T-cell (primary cell): ENCODE results near the gene CD59. TPM values are rescaled to one million over a fixed set of nuclear protein-coding genes. Genes with fewer than 3 reads are reported as not detected.
A peak's percentile ranks its signal among the peaks of the same experiment; 100 is the strongest.

Experiments used
- ATAC-seq, 4 experiments: fragments of 200-7000 bp in 3 of 4; fragments of 150-1000 bp in 1 of 4; cut with Tn5 transposase; replicated peaks in 1 of 4; 1 replicate in 3 of 4; 2 replicates in 1 of 4; pipeline ENCODE4 v1.10.0; 2021; ENCODE audit warnings: moderate library complexity in 3 of 4, mild to moderate bottlenecking in 2 of 4, moderate number of reproducible peaks in 1 of 4
- CTCF ChIA-PET, 2 donors: fragments of 300-600 bp; sonication (Branson Sonifier 250); formaldehyde crosslinking; loops; one replicate each; lab custom pipeline; 2022; ENCODE audit warnings: antibody characterized with exemption in 2 of 2; lab: Charles Lee
- POLR2A ChIA-PET, 2 donors: fragments of 300-600 bp; sonication (Branson Sonifier 250); formaldehyde crosslinking; loops; one replicate each; lab custom pipeline; 2022; ENCODE audit warnings: antibody characterized with exemption in 2 of 2; lab: Charles Lee
- DNase-seq, 35 experiments: peaks; one replicate each; pipeline versions ENCODE4 v3.0.0 to v3.0.0-alpha.2; 2013 to 2023
- H3K27ac ChIP-seq: one replicate; pipeline ENCODE4 v1.5.1; 2013; ENCODE audit warnings: low read length
- H3K27me3 ChIP-seq, 2 experiments: replicated peaks in 1 of 2; 1 replicate in 1 of 2; 2 replicates in 1 of 2; pipeline versions ENCODE4 v1.6.1 to v1.7.0; 2013; ENCODE audit warnings: low read length in 1 of 2, mixed read lengths in 1 of 2; ENCODE audit not compliant: control insufficient read depth in 2 of 2, insufficient read depth in 2 of 2; ENCODE audit errors: extremely low read depth in 1 of 2
- H3K36me3 ChIP-seq, 2 donors: 1 replicate in 1 of 2; 2 replicates in 1 of 2; pipeline versions ENCODE4 v1.6.1 to v1.7.0; 2013; ENCODE audit warnings: low read length in 1 of 2; ENCODE audit not compliant: control insufficient read depth in 2 of 2, insufficient read depth in 1 of 2; ENCODE audit errors: extremely low read depth in 1 of 2
- H3K4me1 ChIP-seq, 2 experiments: 1 replicate in 1 of 2; 2 replicates in 1 of 2; pipeline versions ENCODE4 v1.6.1 to v1.7.0; 2013; ENCODE audit warnings: low read length in 2 of 2, mixed read lengths in 1 of 2; ENCODE audit not compliant: insufficient read depth in 2 of 2, control insufficient read depth in 1 of 2; ENCODE audit errors: extremely low read depth in 1 of 2
- H3K4me3 ChIP-seq, 2 donors: 1 replicate in 1 of 2; 2 replicates in 1 of 2; pipeline versions ENCODE4 v1.5.1 to v1.7.0; 2013; ENCODE audit warnings: mild to moderate bottlenecking in 2 of 2, low read length in 1 of 2, moderate library complexity in 1 of 2; ENCODE audit not compliant: control insufficient read depth in 1 of 2; ENCODE audit errors: extremely low read depth in 1 of 2
- H3K9me3 ChIP-seq: 2 replicates; pipeline ENCODE4 v1.7.0; 2013
- H3K27ac Mint-ChIP-seq, 2 donors: one replicate each; pipeline ENCODE4 v1.8.0; 2020 to 2021; ENCODE audit warnings: mild to moderate bottlenecking in 2 of 2, mixed read lengths in 2 of 2
- H3K27me3 Mint-ChIP-seq, 2 donors: one replicate each; pipeline ENCODE4 v1.8.0; 2021 to 2022; ENCODE audit warnings: mixed read lengths in 2 of 2
- H3K36me3 Mint-ChIP-seq: one replicate; pipeline ENCODE4 v1.8.0; 2021; ENCODE audit warnings: mixed read lengths
- H3K4me1 Mint-ChIP-seq, 3 donors: one replicate each; pipeline ENCODE4 v1.8.0; 2020 to 2022; ENCODE audit warnings: mixed read lengths in 3 of 3, mild to moderate bottlenecking in 1 of 3
- H3K4me3 Mint-ChIP-seq, 3 donors: one replicate each; pipeline ENCODE4 v1.8.0; 2020 to 2022; ENCODE audit warnings: mild to moderate bottlenecking in 3 of 3, mixed read lengths in 3 of 3, moderate library complexity in 3 of 3
- H3K9me3 Mint-ChIP-seq, 3 donors: one replicate each; pipeline ENCODE4 v1.8.0; 2020 to 2022; ENCODE audit warnings: mixed read lengths in 3 of 3
- WGBS: methylation state at CpG from one replicate; pipeline ENCODE4 v1.1.5; 2013; ENCODE audit warnings: missing lambda C conversion rate; ENCODE audit not compliant: insufficient coverage; 5-methylcytosine and 5-hydroxymethylcytosine counted together
- total RNA-seq, 35 experiments: library from RNA in 6 of 35; stranded (reverse) in 6 of 35; fragments of 120-200 nt in 1 of 35; gene quantifications; one replicate each; pipeline versions ENCODE4 v1.2.1 to v1.2.4 and lab custom pipeline; 2013 to 2026

CD59 gene
- total RNA-seq, 5 donors from 2014 or later (not counting 1 experiment from before 2014, with no cell fraction given): 34.3 to 85.8 (median 71.9) TPM

GRCh38 chr11:33775832-33776470 lies 39.7 kb upstream of the CD59 start:
- ChIA-PET POLR2A (interaction anchor here in 1 of 2 donors (1.0 kb wide), 1 partner anchor 9 kb away, joined by 3 read pairs; no protein-coding TSS in a partner anchor), CTCF (interaction anchor here in 1 of 2 donors (1.2 kb wide), 1 partner anchor 53 kb away, joined by 5 read pairs; no protein-coding TSS in a partner anchor)
- Histone ChIP-seq H3K27me3 (peaks cover 2 to 22% of the 10 kb centered on the region in 2 experiments), H3K4me1 (peaks cover 8 to 48% of the 10 kb centered on the region in 2 experiments), H3K9me3 (no peaks in the 10 kb centered on the region), H3K27ac (no peak overlapping the region), H3K4me3 (no peak overlapping the region), H3K36me3 (no peaks in the 10 kb centered on the region)
- no CpG with 5 or more reads among the region's 1 CpG for WGBS
- H3K27ac Mint-ChIP-seq: peak overlapping the region in 1 of 2 donors; percentile 68
- ATAC-seq (no peak), DNase-seq (no peak)
- H3K36me3 Mint-ChIP-seq: no peaks in the 10 kb centered on the region
- H3K4me3 Mint-ChIP-seq: peak overlapping the region; percentile 93 to 97 (median 96)
- no peaks in the 10 kb centered on the region for H3K9me3 Mint-ChIP-seq
- peaks cover 36 to 41% (median 39%) of the 10 kb centered on the region in 3 donors for H3K4me1 Mint-ChIP-seq
- peaks cover 11 to 18% of the 10 kb centered on the region in 2 donors for H3K27me3 Mint-ChIP-seq

- H3K4me3 Mint-ChIP-seq: peak overlapping the region; percentile 93 to 97 (median 96)
- WGBS: no CpG with 5 or more reads among the region's 7 CpGs
- Histone ChIP-seq H3K27ac (no peak overlapping the region), H3K4me1 (peaks cover 8 to 48% of the 10 kb centered on the region in 2 experiments), H3K4me3 (no peak overlapping the region), H3K9me3 (no peaks in the 10 kb centered on the region), H3K27me3 (peaks cover 2 to 22% of the 10 kb centered on the region in 2 experiments), H3K36me3 (peaks cover 0 to 2% of the 10 kb centered on the region in 2 donors)
- CTCF ChIA-PET: no interaction called here
- ATAC-seq: no peak
- H3K9me3 Mint-ChIP-seq: no peaks in the 10 kb centered on the region
- no peak for DNase-seq
- H3K27me3 Mint-ChIP-seq: peaks cover 11 to 18% of the 10 kb centered on the region in 2 donors
- POLR2A ChIA-PET: no interaction called here
- H3K4me1 Mint-ChIP-seq: peaks cover 37 to 44% (median 41%) of the 10 kb centered on the region in 3 donors
- peaks cover under 1% of the 10 kb centered on the region for H3K36me3 Mint-ChIP-seq
- H3K27ac Mint-ChIP-seq: peak overlapping the region; percentile 94 to 95
Measured at GRCh38 chr11:33775467-33775807, 39.2 kb upstream of the CD59 start.

GRCh38 chr11:33774736-33775466 lies 38.7 kb upstream of the CD59 start:
- peak overlapping the region; percentile 93 to 97 (median 96) for H3K4me3 Mint-ChIP-seq
- H3K27ac ChIP-seq: peak overlapping the region; percentile 76
- H3K4me1 Mint-ChIP-seq: peaks cover 42 to 48% (median 46%) of the 10 kb centered on the region in 3 donors
- H3K27me3 ChIP-seq: peaks cover 2 to 22% of the 10 kb centered on the region in 2 experiments
- peak overlapping the region; percentile 51 to 90 for H3K4me3 ChIP-seq
- H3K9me3 Mint-ChIP-seq: no peaks in the 10 kb centered on the region
- H3K27ac Mint-ChIP-seq: peak overlapping the region; percentile 94 to 95
- DNase-seq: no peak
- H3K27me3 Mint-ChIP-seq: peaks cover 5 to 12% of the 10 kb centered on the region in 2 donors
- ChIA-PET CTCF (interaction anchor here in 1 of 2 donors (0.6 kb wide), 1 partner anchor 75 kb away, joined by 3 read pairs; no protein-coding TSS in a partner anchor), POLR2A (no interaction called here)
- peaks cover 0 to 8% of the 10 kb centered on the region in 2 donors for H3K36me3 ChIP-seq
- no peaks in the 10 kb centered on the region for H3K9me3 ChIP-seq
- ATAC-seq: no peak
- H3K36me3 Mint-ChIP-seq: peaks cover 6% of the 10 kb centered on the region
- H3K4me1 ChIP-seq: peaks cover 8 to 48% of the 10 kb centered on the region in 2 experiments
- WGBS: 11% methylated on average over 16 of the region's 23 CpGs

- Mint-ChIP-seq H3K4me1 (peaks cover 42 to 51% (median 51%) of the 10 kb centered on the region in 3 donors), H3K4me3 (peak within 1 kb of the TSS; percentile 93 to 97 (median 96)), H3K27ac (peak within 1 kb of the TSS; percentile 94 to 95), H3K27me3 (peaks cover 4 to 9% of the 10 kb centered on the region in 2 donors), H3K36me3 (peaks cover 13% of the 10 kb centered on the region), H3K9me3 (no peaks in the 10 kb centered on the region)
- Histone ChIP-seq H3K27ac (peak within 1 kb of the TSS; percentile 76), H3K9me3 (no peaks in the 10 kb centered on the region), H3K4me1 (peaks cover 8 to 48% of the 10 kb centered on the region in 2 experiments), H3K27me3 (peaks cover 2 to 19% of the 10 kb centered on the region in 2 experiments), H3K4me3 (peak within 1 kb of the TSS; percentile 82 to 90), H3K36me3 (peaks cover 0 to 13% of the 10 kb centered on the region in 2 donors)
- ATAC-seq (peak; percentile 86 to 93 (median 88)), DNase-seq (peak; percentile 78 to 93 (median 86))
- ChIA-PET POLR2A (no interaction called here), CTCF (interaction anchor here in 1 of 2 donors (0.6 kb wide), 1 partner anchor 74 kb away, joined by 3 read pairs; no protein-coding TSS in a partner anchor)
- WGBS: under 1% methylated on average over 48 of the region's 64 CpGs
Measured at GRCh38 chr11:33773987-33774735, 37.9 kb upstream of the CD59 start, which contains the start of gene FBXO3. Gene FBXO3, minus strand, starts transcription at chr11:33774520. Its CDS starts 23 bp downstream, at chr11:33774497.

- peak overlapping the region; percentile 90 to 93 for H3K27ac Mint-ChIP-seq
- Histone ChIP-seq H3K4me1 (peaks cover 8 to 45% of the 10 kb centered on the region in 2 experiments), H3K4me3 (peak overlapping the region; percentile 82 to 90), H3K27me3 (peaks cover 2 to 16% of the 10 kb centered on the region in 2 experiments), H3K27ac (peak overlapping the region; percentile 53), H3K36me3 (peaks cover 0 to 18% of the 10 kb centered on the region in 2 donors), H3K9me3 (no peaks in the 10 kb centered on the region)
- ATAC-seq: peak; percentile 29 to 39 (median 32)
- H3K9me3 Mint-ChIP-seq: no peaks in the 10 kb centered on the region
- WGBS: 1% methylated on average over 8 of the region's 22 CpGs
- H3K4me1 Mint-ChIP-seq: peaks cover 42 to 52% (median 51%) of the 10 kb centered on the region in 3 donors
- H3K36me3 Mint-ChIP-seq: peaks cover 15% of the 10 kb centered on the region
- DNase-seq: peak in 34 of 35 experiments; percentile 2 to 59 (median 30)
- H3K27me3 Mint-ChIP-seq: peaks cover under 1 to 4% of the 10 kb centered on the region in 2 donors
- H3K4me3 Mint-ChIP-seq: peak overlapping the region; percentile 93 to 97 (median 96)
- CTCF ChIA-PET: interaction anchor here (0.5 to 1.3 kb wide), 4 partner anchors 31 to 606 kb away, joined by 3 to 5 read pairs (median 4); no protein-coding TSS in a partner anchor
- POLR2A ChIA-PET: no interaction called here
Measured at GRCh38 chr11:33773404-33773986, 37.3 kb upstream of the CD59 start.
